Subcutaneous adipose tissue (tissue), 4 donors: ENCODE measurements around the gene MTUS2. TPM values are rescaled to one million over a fixed set of nuclear protein-coding genes. Genes with fewer than 3 reads are reported as not detected.

Experiments used
- total RNA-seq, 4 donors: library from RNA; depleted of rRNA; stranded (reverse); fragments of >200 nt; gene quantifications; one replicate each; pipeline ENCODE4 v1.1.0, GENCODE V29; 2016
- TF ChIP-seq, protein P1 (sequence below): fragments of 450-650 bp; IDR thresholded peaks from one replicate; pipeline ENCODE4 v1.5.1; 2016; ENCODE audit warnings: low read depth, mild to moderate bottlenecking, control low read depth, antibody characterized with exemption, moderate library complexity

The MTUS2 gene
- total RNA-seq, 4 donors from 2014 or later = not detected

- TF ChIP-seq, protein P1, sequence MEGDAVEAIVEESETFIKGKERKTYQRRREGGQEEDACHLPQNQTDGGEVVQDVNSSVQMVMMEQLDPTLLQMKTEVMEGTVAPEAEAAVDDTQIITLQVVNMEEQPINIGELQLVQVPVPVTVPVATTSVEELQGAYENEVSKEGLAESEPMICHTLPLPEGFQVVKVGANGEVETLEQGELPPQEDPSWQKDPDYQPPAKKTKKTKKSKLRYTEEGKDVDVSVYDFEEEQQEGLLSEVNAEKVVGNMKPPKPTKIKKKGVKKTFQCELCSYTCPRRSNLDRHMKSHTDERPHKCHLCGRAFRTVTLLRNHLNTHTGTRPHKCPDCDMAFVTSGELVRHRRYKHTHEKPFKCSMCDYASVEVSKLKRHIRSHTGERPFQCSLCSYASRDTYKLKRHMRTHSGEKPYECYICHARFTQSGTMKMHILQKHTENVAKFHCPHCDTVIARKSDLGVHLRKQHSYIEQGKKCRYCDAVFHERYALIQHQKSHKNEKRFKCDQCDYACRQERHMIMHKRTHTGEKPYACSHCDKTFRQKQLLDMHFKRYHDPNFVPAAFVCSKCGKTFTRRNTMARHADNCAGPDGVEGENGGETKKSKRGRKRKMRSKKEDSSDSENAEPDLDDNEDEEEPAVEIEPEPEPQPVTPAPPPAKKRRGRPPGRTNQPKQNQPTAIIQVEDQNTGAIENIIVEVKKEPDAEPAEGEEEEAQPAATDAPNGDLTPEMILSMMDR = no peak
These were observed 156.1 kb downstream of the MTUS2 start for GRCh38 chr13:28976195-28976594.

DNA sequence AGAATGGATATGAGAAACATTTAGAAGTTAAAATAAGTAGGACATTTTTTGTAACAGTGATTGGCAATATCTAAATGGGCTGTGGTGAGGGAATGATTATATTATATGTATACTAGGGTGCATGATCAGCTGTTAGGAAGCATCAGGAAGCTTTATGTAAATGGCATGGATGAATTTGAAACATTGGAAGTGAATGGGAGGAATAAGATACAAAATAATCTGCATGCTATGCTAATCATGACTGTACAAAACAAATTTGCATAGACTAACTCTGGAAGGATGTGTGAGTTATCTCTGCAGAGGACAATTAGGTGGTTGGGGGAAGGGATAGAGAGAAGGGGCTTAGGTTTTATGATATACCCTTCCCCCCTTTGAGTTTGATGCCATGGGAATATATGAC, 156.5 kb downstream of the MTUS2 start:
- TF ChIP-seq, protein P1 = no peak

GRCh38 chr13:28978574-28978973, 158.4 kb downstream of the MTUS2 start:
- TF ChIP-seq, protein P1 = no peak

DNA sequence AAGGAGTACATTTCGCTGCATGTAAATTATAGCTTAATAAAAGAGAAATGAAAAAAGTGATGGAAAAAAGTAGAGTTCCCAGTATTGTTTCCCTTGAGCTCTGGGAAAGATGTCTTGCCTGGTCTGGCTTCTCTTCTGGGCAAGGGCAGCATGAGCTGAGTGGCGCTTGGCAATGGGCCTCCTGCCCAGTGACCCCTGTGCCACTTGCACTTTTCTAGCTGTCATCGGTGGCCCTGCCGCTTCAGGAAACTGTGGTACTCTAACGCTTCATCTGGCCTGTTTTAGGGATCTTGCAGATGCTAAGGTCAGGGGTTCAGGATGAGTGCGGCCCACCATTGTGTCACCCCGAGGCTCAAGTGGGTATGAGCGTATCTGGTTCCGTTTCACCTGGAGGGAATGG, 161.4 kb downstream of the MTUS2 start:
- TF ChIP-seq, protein P1 = no peak

GRCh38 chr13:28983641-28984040, 163.5 kb downstream of the MTUS2 start:
- TF ChIP-seq, protein P1 = no peak

- TF ChIP-seq, protein P1 = no peak
These were observed 164.2 kb downstream of the MTUS2 start for GRCh38 chr13:28984326-28984725.

- TF ChIP-seq, protein P1 = no peak
These were observed 164.7 kb downstream of the MTUS2 start for GRCh38 chr13:28984825-28985224.
